PC-9 (cell line): ENCODE data around the gene THAP2. TPM values are rescaled to one million over a fixed set of nuclear protein-coding genes. Genes with fewer than 3 reads are reported as not detected.

Experiments used
- BruUV-seq: library from RNA; stranded (reverse); fragments of 400-500 nt; replicated peaks from 2 replicates; lab custom pipeline; 2021; lab: Mats Ljungman, UMichigan
- CTCF ChIA-PET: fragments of 300-600 bp; sonication (Branson Sonifier 250); formaldehyde crosslinking; loops from one replicate; lab custom pipeline; 2022; ENCODE audit warnings: antibody characterized with exemption; lab: Charles Lee
- POLR2A ChIA-PET: fragments of 300-600 bp; sonication (Branson Sonifier 250); formaldehyde crosslinking; loops from one replicate; lab custom pipeline; 2022; ENCODE audit warnings: antibody characterized with exemption; ENCODE audit not compliant: unreplicated experiment; lab: Charles Lee
- DNase-seq, 2 experiments: peaks; one replicate each; pipeline versions ENCODE4 v3.0.0 to v3.0.0-alpha.2; 2015 to 2022; ENCODE audit warnings: mixed read lengths in 1 of 2
- H2AFZ ChIP-seq: fragments of 200-600 bp; sonication (generic); 2 replicates; pipeline ENCODE4 v1.8.1; 2017; ENCODE audit warnings: antibody characterized with exemption
- H3F3A ChIP-seq: fragments of 200-600 bp; sonication (generic); 2 replicates; pipeline ENCODE4 v1.8.1; 2017; ENCODE audit warnings: antibody characterized with exemption, mild to moderate bottlenecking, low read depth; ENCODE audit not compliant: insufficient read depth
- H3K27ac ChIP-seq: fragments of 200-600 bp; sonication (generic); 2 replicates; pipeline ENCODE4 v1.6.1; 2016; ENCODE audit warnings: mixed run types
- H3K27me3 ChIP-seq: fragments of 200-600 bp; sonication (generic); 2 replicates; pipeline ENCODE4 v1.6.1; 2016; ENCODE audit warnings: low read depth, mixed run types; ENCODE audit not compliant: insufficient read depth
- H3K36me3 ChIP-seq: fragments of 200-600 bp; sonication (generic); 2 replicates; pipeline ENCODE4 v1.6.1; 2016; ENCODE audit warnings: low read depth, mixed run types
- H3K4me1 ChIP-seq: fragments of 200-600 bp; sonication (generic); replicated peaks from 2 replicates; pipeline ENCODE4 v1.6.1; 2016; ENCODE audit warnings: mixed run types; ENCODE audit not compliant: insufficient read depth
- H3K4me2 ChIP-seq: fragments of 200-600 bp; sonication (generic); 2 replicates; pipeline ENCODE4 v1.6.1; 2017; ENCODE audit warnings: mixed run types
- H3K4me3 ChIP-seq: fragments of 200-600 bp; sonication (generic); 2 replicates; pipeline ENCODE4 v1.6.1; 2016; ENCODE audit warnings: mixed run types
- H3K79me2 ChIP-seq: fragments of 200-600 bp; sonication (generic); 2 replicates; pipeline ENCODE4 v1.6.1; 2017; ENCODE audit warnings: low read depth, mixed run types
- H3K9me2 ChIP-seq: fragments of 200-600 bp; sonication (generic); 2 replicates; pipeline ENCODE4 v1.8.1; 2017; ENCODE audit warnings: mild to moderate bottlenecking; ENCODE audit not compliant: insufficient read depth
- H3K9me3 ChIP-seq: fragments of 200-600 bp; sonication (generic); 2 replicates; pipeline ENCODE4 v1.8.1; 2016; ENCODE audit warnings: low read depth; ENCODE audit not compliant: insufficient read depth
- H4K20me1 ChIP-seq: fragments of 200-600 bp; sonication (generic); 2 replicates; pipeline ENCODE4 v1.8.1; 2017; ENCODE audit not compliant: insufficient read depth
- EZH2 ChIP-seq: fragments of 200-600 bp; sonication (generic); IDR thresholded peaks from 2 replicates; pipeline ENCODE4 v1.8.0; 2017; ENCODE audit warnings: antibody characterized with exemption, low read depth
- intact Hi-C: fragments of 100-400 bp; cut with micrococcal nuclease; formaldehyde crosslinking; loops from one replicate; pipeline ENCODE4 v1.10.0; 2022; ENCODE audit not compliant: unreplicated experiment
- total RNA-seq: library from RNA; stranded (reverse); gene quantifications from 2 replicates; pipeline ENCODE4 v1.2.3, GENCODE V29; 2021
- TF ChIP-seq, protein P1 (sequence below): fragments of 200-600 bp; sonication (generic); conservative IDR thresholded peaks from 2 replicates; pipeline ENCODE4 v1.6.1; 2017; ENCODE audit warnings: mixed run types, antibody characterized with exemption, mild to moderate bottlenecking, moderate library complexity

THAP2 gene
- total RNA-seq, 1 experiment from 2014 or later: 7.0 TPM

DNA sequence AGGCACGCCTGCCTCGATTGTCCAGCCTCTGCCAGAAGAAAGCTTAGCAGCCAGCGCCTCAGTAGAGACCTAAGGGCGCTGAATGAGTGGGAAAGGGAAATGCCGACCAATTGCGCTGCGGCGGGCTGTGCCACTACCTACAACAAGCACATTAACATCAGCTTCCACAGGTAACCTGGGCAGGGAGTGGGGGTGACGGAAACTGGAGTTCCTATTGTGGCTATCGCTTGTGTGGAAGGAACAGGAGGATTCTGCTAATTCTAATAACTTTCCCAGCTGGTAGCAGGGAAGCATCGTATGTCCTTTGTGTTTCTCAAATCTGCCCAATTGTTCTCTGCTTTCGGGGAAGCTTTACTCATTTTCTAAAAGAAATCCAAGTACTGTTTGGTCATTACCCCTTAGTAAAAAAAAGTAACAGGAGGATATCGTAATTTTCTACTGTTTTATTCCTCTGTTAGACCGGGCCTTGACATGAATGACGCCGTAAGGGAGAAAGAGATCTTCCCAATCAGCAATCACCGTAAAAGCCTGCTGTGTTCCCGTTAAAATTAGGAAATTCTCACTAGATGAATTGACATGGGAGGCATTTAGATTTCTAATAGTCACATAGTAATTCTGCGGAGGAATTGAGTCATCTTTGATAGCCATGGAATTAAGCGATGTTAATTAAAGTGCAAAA is 449 bp downstream of the THAP2 start:
- no peak for DNase-seq
- Histone ChIP-seq H3F3A (peaks cover 17% of the 10 kb centered on the region), H3K9me3 (no peaks in the 10 kb centered on the region), H3K36me3 (peaks cover 9% of the 10 kb centered on the region; the same call in 1 of the 2 replicates), H3K4me3 (peak overlapping the region; percentile 70), H3K9me2 (no peaks in the 10 kb centered on the region), H3K4me2 (peak overlapping the region; percentile 95), H3K4me1 (peaks cover 16% of the 10 kb centered on the region), H3K27ac (peak overlapping the region; percentile 94), H3K27me3 (no peaks in the 10 kb centered on the region), H3K79me2 (peaks cover 69% of the 10 kb centered on the region), H2AFZ (peak overlapping the region; percentile 79), H4K20me1 (peaks cover 19% of the 10 kb centered on the region)
- CTCF ChIA-PET: interaction anchor here (0.5 to 1.4 kb wide), 4 partner anchors 28 to 1847 kb away, joined by 3 to 5 read pairs (median 3); partner anchors contain the start of gene RAB21
- TF ChIP-seq EZH2: no peak
- TF ChIP-seq, protein P1, sequence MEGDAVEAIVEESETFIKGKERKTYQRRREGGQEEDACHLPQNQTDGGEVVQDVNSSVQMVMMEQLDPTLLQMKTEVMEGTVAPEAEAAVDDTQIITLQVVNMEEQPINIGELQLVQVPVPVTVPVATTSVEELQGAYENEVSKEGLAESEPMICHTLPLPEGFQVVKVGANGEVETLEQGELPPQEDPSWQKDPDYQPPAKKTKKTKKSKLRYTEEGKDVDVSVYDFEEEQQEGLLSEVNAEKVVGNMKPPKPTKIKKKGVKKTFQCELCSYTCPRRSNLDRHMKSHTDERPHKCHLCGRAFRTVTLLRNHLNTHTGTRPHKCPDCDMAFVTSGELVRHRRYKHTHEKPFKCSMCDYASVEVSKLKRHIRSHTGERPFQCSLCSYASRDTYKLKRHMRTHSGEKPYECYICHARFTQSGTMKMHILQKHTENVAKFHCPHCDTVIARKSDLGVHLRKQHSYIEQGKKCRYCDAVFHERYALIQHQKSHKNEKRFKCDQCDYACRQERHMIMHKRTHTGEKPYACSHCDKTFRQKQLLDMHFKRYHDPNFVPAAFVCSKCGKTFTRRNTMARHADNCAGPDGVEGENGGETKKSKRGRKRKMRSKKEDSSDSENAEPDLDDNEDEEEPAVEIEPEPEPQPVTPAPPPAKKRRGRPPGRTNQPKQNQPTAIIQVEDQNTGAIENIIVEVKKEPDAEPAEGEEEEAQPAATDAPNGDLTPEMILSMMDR: no peak
- intact Hi-C loops: loop anchor here (1.0 to 5.0 kb wide), 3 partner anchors 22 to 173 kb away; partner anchors contain the start of genes TBC1D15 and TMEM19
- POLR2A ChIA-PET: interaction anchor here (0.5 to 2.2 kb wide), 6 partner anchors 21 to 573 kb away, joined by 3 to 11 read pairs (median 5); partner anchors contain the start of genes RAB21 and TMEM19
- BruUV-seq: TSS peak; percentile 64

DNA sequence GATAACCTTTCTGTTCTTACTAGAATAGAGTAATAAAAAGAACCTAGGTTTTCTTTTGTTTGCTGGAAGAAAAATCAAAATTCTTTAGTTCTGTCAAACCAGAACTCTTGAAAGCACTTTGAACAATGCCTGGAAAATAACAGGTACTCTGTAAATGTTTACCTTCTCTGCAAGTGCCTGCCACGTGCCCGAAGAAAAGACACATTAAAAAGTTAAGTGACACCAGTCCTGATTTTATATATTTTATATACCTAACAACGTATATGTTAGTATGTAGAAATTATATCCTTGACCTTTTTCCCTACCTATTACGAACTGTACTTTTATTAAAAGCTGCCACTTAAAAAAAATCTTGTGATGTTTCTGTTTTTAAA is 976 bp downstream of the THAP2 start:
- intact Hi-C loops: loop anchor here (2.0 kb wide), 1 partner anchor 82 kb away; no protein-coding TSS in a partner anchor
- Histone ChIP-seq H3K27ac (peak overlapping the region; percentile 94), H3K9me2 (no peaks in the 10 kb centered on the region), H3K36me3 (0 out of 2 replicates have a peak, but pooled peaks cover 3% of the 10 kb centered on the region), H3K4me1 (peaks cover 16% of the 10 kb centered on the region), H3K4me2 (peak overlapping the region; percentile 95), H2AFZ (peak overlapping the region; percentile 79), H3K4me3 (peak overlapping the region; percentile 70), H3K9me3 (no peaks in the 10 kb centered on the region), H3K27me3 (no peaks in the 10 kb centered on the region), H3K79me2 (peaks cover 64% of the 10 kb centered on the region), H4K20me1 (peaks cover 17% of the 10 kb centered on the region), H3F3A (peaks cover 17% of the 10 kb centered on the region)
- POLR2A ChIA-PET: no interaction called here
- no peak for TF ChIP-seq EZH2
- TF ChIP-seq, protein P1: no peak
- BruUV-seq: no TSS peak
- CTCF ChIA-PET: no interaction called here
- no peak for DNase-seq

DNA sequence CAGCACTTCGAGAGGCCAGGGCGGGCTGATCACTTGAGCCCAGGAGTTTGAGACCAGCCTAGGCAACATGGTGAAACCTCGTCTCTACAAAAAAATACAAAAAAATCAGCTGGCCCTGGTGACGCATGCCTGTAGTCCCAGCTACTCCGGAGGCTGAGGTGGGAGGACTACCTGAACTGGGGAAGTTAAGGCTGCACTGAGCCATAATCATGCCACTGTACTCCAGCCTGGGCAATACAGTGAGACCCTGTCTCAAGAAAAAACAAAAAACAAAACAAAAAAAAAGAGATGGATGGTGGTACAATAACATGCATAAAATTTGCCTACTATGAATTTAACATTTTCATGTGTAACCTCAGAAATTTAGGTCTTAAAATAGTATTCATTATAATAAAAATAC is 2.2 kb downstream of the THAP2 start:
- POLR2A ChIA-PET: no interaction called here

More for the DNA sequence above, 2.2 kb downstream of the THAP2 start:
- Histone ChIP-seq H3K4me3 (peak overlapping the region; percentile 70; the same call in 1 of the 2 replicates), H3K27ac (peak overlapping the region; percentile 94; the same call in 1 of the 2 replicates), H3K27me3 (no peaks in the 10 kb centered on the region), H3K4me1 (peaks cover 16% of the 10 kb centered on the region), H3K36me3 (no peaks in the 10 kb centered on the region), H3F3A (peaks cover 17% of the 10 kb centered on the region), H3K9me2 (no peaks in the 10 kb centered on the region), H3K9me3 (no peaks in the 10 kb centered on the region), H3K4me2 (peak overlapping the region; percentile 95), H2AFZ (no peak overlapping the region), H3K79me2 (peaks cover 52% of the 10 kb centered on the region), H4K20me1 (peaks cover 13% of the 10 kb centered on the region)
- CTCF ChIA-PET: no interaction called here
- DNase-seq: no peak
- intact Hi-C loops: no loop called here
- BruUV-seq: no TSS peak
- TF ChIP-seq EZH2: no peak
- TF ChIP-seq, protein P1: no peak
